K562 (cell line): ENCODE results near the gene DMAC2. TPM values are rescaled to one million over a fixed set of nuclear protein-coding genes. Genes with fewer than 3 reads are reported as not detected.

Experiments used
- ATAC-seq: fragments of 200-7000 bp; cut with Tn5 transposase; 3 replicates; pipeline ENCODE4 v1.9.1; 2020; ENCODE audit warnings: moderate library complexity
- BruUV-seq: library from RNA; stranded (reverse); fragments of 400-500 nt; replicated peaks from 2 replicates; lab custom pipeline; 2021; lab: Mats Ljungman, UMichigan
- CTCF ChIA-PET: fragments of 300-600 bp; formaldehyde crosslinking; extraction: SDS; loops from one replicate; lab custom pipeline; 2021; ENCODE audit warnings: low intra/inter-chr PET ratio; lab: Yijun Ruan, JAX
- POLR2A ChIA-PET: fragments of 300-600, 350-650 bp; sonication (Branson Sonifier 250); formaldehyde crosslinking; extraction: SDS; loops from one replicate; lab custom pipeline; 2021; ENCODE audit warnings: antibody characterized with exemption, inconsistent platforms; lab: Yijun Ruan, JAX
- DNase-seq, 4 experiments: peaks; one replicate each; pipeline versions ENCODE4 v3.0.0 to v3.0.0-alpha.2; 2011 to 2018; ENCODE audit warnings: low spot score in 3 of 4, mixed read lengths in 3 of 4; ENCODE audit errors: extremely low read depth in 1 of 4
- FAIRE-seq: peaks from 2 replicates; lab custom pipeline; 2011; peaks lifted over from hg19 to GRCh38; lab: Jason Lieb, UNC
- H2AFZ ChIP-seq: 2 replicates; pipeline ENCODE4 v1.6.0; 2011; ENCODE audit warnings: low read depth, low read length, control low read depth, inconsistent platforms
- H3K27ac ChIP-seq: fragments of 200-600 bp; 3 replicates; pipeline ENCODE4 v1.8.0; 2011; ENCODE audit warnings: low read depth, mild to moderate bottlenecking, control low read depth, inconsistent platforms, low read length, moderate library complexity, mixed read lengths; ENCODE audit errors: extremely low read depth
- H3K27me3 ChIP-seq, 2 experiments: fragments of 300-600 bp in 1 of 2; 2 replicates in 1 of 2; 3 replicates in 1 of 2; pipeline versions ENCODE4 v1.6.0 to v1.8.0; 2011; ENCODE audit warnings: inconsistent platforms in 2 of 2, low read length in 2 of 2, mild to moderate bottlenecking in 1 of 2, mixed read lengths in 1 of 2, moderate library complexity in 1 of 2; ENCODE audit not compliant: control insufficient read depth in 2 of 2, insufficient read depth in 2 of 2
- H3K36me3 ChIP-seq: fragments of 300-600 bp; 3 replicates; pipeline ENCODE4 v1.8.0; 2011; ENCODE audit warnings: mild to moderate bottlenecking, low read length, inconsistent platforms; ENCODE audit not compliant: control insufficient read depth, insufficient read depth
- H3K4me1 ChIP-seq, 2 experiments: fragments of 200-600 bp in 1 of 2; replicated peaks in 1 of 2; 2 replicates in 1 of 2; 3 replicates in 1 of 2; pipeline versions ENCODE4 v1.5.1 to v1.8.0; 2011; ENCODE audit warnings: inconsistent platforms in 2 of 2, low read length in 2 of 2, mild to moderate bottlenecking in 1 of 2, mixed read lengths in 1 of 2, moderate library complexity in 1 of 2; ENCODE audit not compliant: control insufficient read depth in 2 of 2, insufficient read depth in 2 of 2
- H3K4me2 ChIP-seq: 2 replicates; pipeline ENCODE4 v1.6.1; 2011; ENCODE audit warnings: low read length, control low read depth, inconsistent platforms, mixed read lengths; ENCODE audit not compliant: insufficient read depth
- H3K4me3 ChIP-seq: fragments of 200-600 bp; sonication (generic), shearing (Covaris generic); 2 replicates; pipeline ENCODE4 v1.5.1; 2016; ENCODE audit warnings: control low read depth, inconsistent platforms
- H3K79me2 ChIP-seq: fragments of 200-600 bp; 3 replicates; pipeline ENCODE4 v1.8.0; 2011; ENCODE audit warnings: low read length, inconsistent platforms; ENCODE audit not compliant: control insufficient read depth, insufficient read depth
- H3K9ac ChIP-seq, 2 experiments: 2 replicates each; pipeline versions ENCODE4 v1.6.0 to v1.6.1; 2011; ENCODE audit warnings: low read depth in 2 of 2, low read length in 2 of 2, control low read depth in 1 of 2, inconsistent platforms in 1 of 2, mild to moderate bottlenecking in 1 of 2, mixed read lengths in 1 of 2; ENCODE audit not compliant: insufficient read depth in 1 of 2
- H3K9me1 ChIP-seq: one replicate; pipeline ENCODE4 v1.6.0; 2011; ENCODE audit warnings: inconsistent platforms, mild to moderate bottlenecking, low read length, moderate library complexity; ENCODE audit not compliant: control insufficient read depth, insufficient read depth
- H3K9me3 ChIP-seq: replicated peaks from 2 replicates; pipeline ENCODE4 v1.5.1; 2011; ENCODE audit warnings: low read depth, low read length, inconsistent platforms; ENCODE audit not compliant: control insufficient read depth, insufficient read depth
- H4K20me1 ChIP-seq: replicated peaks from 2 replicates; pipeline ENCODE4 v1.6.1; 2011; ENCODE audit warnings: low read length, inconsistent platforms, mixed read lengths; ENCODE audit not compliant: control insufficient read depth, insufficient read depth
- MITF ChIP-seq: IDR thresholded peaks from 2 replicates; pipeline ENCODE4 v1.6.1; 2014; ENCODE audit warnings: antibody characterized with exemption
- POLR2G ChIP-seq: fragments of 200-400 bp; formaldehyde crosslinking; IDR thresholded peaks from 2 replicates; pipeline ENCODE4 v1.6.1; 2017; ENCODE audit warnings: low read depth, mild to moderate bottlenecking, antibody characterized with exemption, low read length, moderate library complexity
- RAD51 ChIP-seq: fragments of 450-650 bp; IDR thresholded peaks from 2 replicates; pipeline ENCODE4 v1.7.1; 2016; ENCODE audit warnings: low read depth, mild to moderate bottlenecking, borderline replicate concordance
- ZNF143 ChIP-seq: sonication (generic); formaldehyde crosslinking; IDR thresholded peaks from 2 replicates; pipeline ENCODE4 v1.9.0; 2022; ENCODE audit warnings: mild to moderate bottlenecking, missing genetic modification reagents
- WGBS: fragments of 100-300 bp; shearing (Covaris generic); methylation state at CpG from one replicate; pipeline ENCODE4 v1.1.6; 2016; ENCODE audit warnings: low coverage, mixed read lengths; ENCODE audit not compliant: insufficient coverage; ENCODE audit errors: missing lambda C conversion rate; 5-methylcytosine and 5-hydroxymethylcytosine counted together
- in situ Hi-C: fragments of 300-500 bp; cut with MboI; formaldehyde crosslinking; loops from 4 replicates; pipeline ENCODE4 v1.15.0; 2018; ENCODE audit warnings: inconsistent platforms, mixed read lengths
- intact Hi-C: fragments of 100-400 bp; cut with micrococcal nuclease; formaldehyde crosslinking; loops from 2 replicates; pipeline ENCODE4 v1.14.2; 2022
- polyA plus RNA-seq, 8 experiments: library from polyadenylated mRNA; depleted of rRNA in 4 of 8; stranded (reverse) in 5 of 8; unstranded in 3 of 8; fragments of >200 nt; fragmentation: Nextera tagmentation in 2 of 8; fragmentation: Illumina TruSeq in 1 of 8; extraction: Ambion mirVana in 2 of 8; extraction: Trizol in 1 of 8; gene quantifications; 2 replicates each; pipeline versions ENCODE4 v1.2.1 to v1.2.3, GENCODE V29; 2011 to 2014; ENCODE audit warnings: inconsistent platforms in 1 of 8, missing spikeins in 1 of 8
- total RNA-seq, 7 experiments: library from RNA; depleted of rRNA in 6 of 7; stranded (reverse); fragments of >200 nt in 6 of 7; fragmentation: Illumina TruSeq in 2 of 7; extraction: Trizol in 2 of 7; gene quantifications; 2 replicates each; pipeline versions ENCODE4 v1.2.1 to v1.2.3, GENCODE V29; 2011 to 2021; ENCODE audit warnings: low replicate concordance in 1 of 7

Gene DMAC2
- total and polyA plus RNA-seq, 9 of the 15 experiments (the other 6 are each of a cell fraction or from before 2014, with no cell fraction given): 12.9 to 61.2 (median 43.1) TPM

- no peak overlapping the region for H3K4me2 ChIP-seq
- no peak overlapping the region for H3K27ac ChIP-seq
- no TSS peak for BruUV-seq
- H4K20me1 ChIP-seq: no peaks in the 10 kb centered on the region
- ATAC-seq (no peak), DNase-seq (no peak), FAIRE-seq (no peak)
- in situ Hi-C loops (no loop called here), intact Hi-C loops (no loop called here)
- no peak overlapping the region for H2AFZ ChIP-seq
- H3K27me3 ChIP-seq: no peaks in the 10 kb centered on the region
- no peaks in the 10 kb centered on the region for H3K9me3 ChIP-seq
- peaks cover 28% of the 10 kb centered on the region; the same call in 1 of the 3 replicates for H3K36me3 ChIP-seq
- H3K79me2 ChIP-seq: no peaks in the 10 kb centered on the region
- H3K9me1 ChIP-seq: no peaks in the 10 kb centered on the region
- peak overlapping the region in 1 of 2 experiments; percentile 64; a peak in 2 of 4 replicates for H3K9ac ChIP-seq
- no peak overlapping the region for H3K4me3 ChIP-seq
- POLR2A ChIA-PET: interaction anchor here (1.2 to 1.8 kb wide), 2 partner anchors 12 to 13 kb away, joined by 3 to 6 read pairs; no protein-coding TSS in a partner anchor
- CTCF ChIA-PET: no interaction called here
- TF ChIP-seq RAD51 (no peak), ZNF143 (no peak), MITF (no peak), POLR2G (0 out of 2 replicates have a peak, but pooled peaks have one; percentile 23)
- TF ChIP-seq, all 486 proteins: peak for 1
- WGBS: 75% methylated on average over 21 of the region's 23 CpGs
- H3K4me1 ChIP-seq: peaks cover 7 to 12% of the 10 kb centered on the region in 2 experiments; a peak in 4 of 5 replicates
Measured at GRCh38 chr19:41410336-41411054, 29.2 kb downstream of the DMAC2 start.
